HG03457 (cell line): ENCODE results near the gene STK39.

Source experiments
- ATAC-seq: cut with Tn5 transposase; IDR thresholded peaks from one replicate; pipeline ENCODE4 v1.9.1; 2021; ENCODE audit warnings: moderate number of reproducible peaks; ENCODE audit not compliant: unreplicated experiment

Gene STK39

GRCh38 chr2:168244318-168244717 lies 3.1 kb downstream of the STK39 start:
- ATAC-seq = no peak

DNA sequence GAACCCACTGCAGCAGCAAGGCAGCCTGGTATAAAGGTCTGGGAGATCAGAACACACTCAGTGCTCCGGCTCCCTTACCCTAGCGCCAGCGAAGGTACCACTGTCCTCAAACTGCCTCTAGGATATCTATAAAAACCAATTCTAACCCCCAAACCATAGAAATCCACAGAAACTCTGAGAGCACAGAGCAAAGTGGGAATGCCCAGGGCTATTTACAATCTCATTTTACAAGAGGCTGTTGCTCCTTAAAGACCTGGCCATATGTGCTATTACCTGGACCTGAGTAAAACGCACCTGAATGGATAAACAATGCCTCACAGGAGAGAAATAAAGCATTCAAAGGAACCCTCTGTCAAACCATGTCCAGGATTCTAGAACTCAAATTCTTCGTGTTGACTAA lies 4.3 kb downstream of the STK39 start:
- ATAC-seq = no peak

DNA sequence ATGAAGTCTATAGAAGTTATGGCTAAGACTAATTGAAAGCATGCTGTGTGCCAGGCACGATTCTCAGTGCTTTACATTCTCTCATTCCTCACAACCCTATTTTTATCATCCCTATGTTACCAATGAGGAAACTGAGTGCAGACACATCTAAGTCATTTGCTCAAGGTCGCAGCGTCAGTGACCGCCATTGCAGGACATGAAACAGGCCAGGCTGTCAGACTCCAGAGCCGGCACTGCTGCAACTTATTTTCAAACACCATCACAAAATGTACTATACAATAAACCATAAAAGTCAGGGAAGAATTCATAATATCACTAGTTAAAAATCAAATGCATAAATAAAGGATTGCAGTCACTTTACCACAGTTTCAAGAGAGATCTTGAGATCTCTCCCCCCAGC lies 5.6 kb downstream of the STK39 start:
- ATAC-seq = no peak

DNA sequence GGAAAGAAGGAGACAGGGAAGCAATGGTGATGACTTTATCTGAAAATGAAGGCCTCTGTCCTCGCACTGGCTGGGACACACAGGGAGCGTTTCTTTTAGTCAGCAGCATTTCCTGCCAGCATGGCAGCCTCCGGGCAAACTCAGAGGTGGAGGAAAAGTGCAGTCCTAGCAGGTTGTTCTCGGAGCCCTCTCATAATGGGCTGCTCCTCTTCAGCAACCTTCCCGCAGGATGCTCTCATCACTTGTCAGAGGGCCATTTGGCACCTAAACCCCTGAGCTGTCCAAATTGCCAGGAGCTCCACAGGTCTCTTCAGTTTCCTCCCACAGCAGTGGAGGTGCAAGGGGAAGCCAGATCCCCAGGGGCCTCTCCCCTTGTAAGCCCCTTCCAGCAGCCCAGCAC lies 6.2 kb downstream of the STK39 start:
- no peak for ATAC-seq

GRCh38 chr2:168239281-168239680 lies 8.1 kb downstream of the STK39 start:
- ATAC-seq = no peak

DNA sequence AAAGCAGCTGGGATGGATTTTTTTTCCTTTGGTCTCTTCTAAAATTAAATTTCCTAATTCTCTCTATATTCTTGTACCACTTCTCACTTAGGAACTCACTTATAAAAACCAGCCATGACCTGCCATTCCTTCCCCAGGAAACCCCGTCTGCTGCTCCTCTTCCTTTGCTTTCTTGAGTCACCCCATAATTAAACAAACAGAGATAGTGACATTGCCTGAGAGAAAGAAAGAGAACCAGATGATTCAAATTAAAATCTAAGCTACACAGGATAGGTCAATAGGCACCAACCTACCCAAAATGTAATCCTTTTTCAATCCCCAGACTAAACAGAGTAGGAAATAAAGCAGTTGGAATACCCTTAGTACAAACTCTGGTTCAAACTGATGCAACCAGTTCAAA lies 9.7 kb downstream of the STK39 start:
- ATAC-seq = no peak

DNA sequence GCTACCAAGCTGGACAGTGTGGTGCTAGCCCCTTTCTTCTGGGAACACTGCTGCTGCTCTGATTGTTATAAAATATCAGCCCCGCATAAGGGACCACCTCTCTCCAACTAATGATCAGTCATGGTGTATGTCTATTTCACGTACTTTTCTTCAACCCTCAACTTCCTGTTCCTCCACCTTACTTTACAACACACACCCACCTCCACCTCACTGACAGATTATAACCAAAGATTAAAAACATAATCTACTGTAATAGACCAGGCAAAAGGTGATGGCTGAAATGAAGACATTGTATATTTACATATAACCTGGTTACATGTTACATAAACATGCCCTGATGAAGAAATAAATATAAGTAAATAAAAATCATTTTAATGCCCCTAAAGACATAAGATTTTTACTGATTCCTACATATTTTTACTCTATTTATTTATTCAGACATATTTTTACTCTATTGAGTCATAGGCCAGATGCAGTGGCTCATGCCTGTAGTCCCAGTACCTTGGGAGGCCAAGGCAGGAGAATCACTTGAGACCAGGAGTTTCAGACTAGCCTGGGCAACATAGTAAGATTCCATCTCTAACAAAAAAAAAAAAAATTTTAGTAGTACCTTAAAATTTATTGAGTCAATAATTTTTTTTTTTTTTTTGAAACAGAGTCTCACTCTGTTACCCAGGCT lies 12.8 kb downstream of the STK39 start:
- no peak for ATAC-seq

DNA sequence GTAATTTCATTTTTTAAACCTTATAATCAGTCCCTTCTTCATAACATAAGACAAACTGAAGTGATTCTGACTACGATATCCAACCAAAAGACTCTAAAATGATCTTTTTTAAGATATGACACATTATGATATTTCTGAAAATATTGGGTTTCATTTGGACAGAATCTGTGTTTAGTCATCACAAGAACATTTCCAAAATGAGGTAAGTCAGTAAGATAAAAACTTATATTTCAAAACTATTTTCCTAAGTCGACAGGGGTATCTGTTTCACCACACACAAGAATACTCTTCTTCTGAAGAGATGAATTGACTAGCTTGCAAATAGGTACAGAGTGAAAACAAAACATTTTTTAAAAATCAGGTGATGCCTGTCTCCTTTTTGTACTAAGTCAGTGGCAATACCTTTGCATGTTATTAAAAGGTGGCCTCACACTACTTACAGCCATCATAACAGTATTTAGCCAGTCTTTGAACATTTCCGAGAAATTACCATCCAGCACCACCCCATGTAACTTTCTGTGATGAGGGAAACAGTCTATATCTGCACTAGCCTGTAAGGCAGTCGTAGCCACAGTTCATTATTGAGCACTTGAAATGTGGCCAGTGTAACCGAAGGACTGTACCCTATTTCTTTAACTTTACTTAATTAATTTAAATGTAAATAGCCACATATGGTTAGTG lies 13.5 kb downstream of the STK39 start:
- no peak for ATAC-seq

GRCh38 chr2:168233166-168233565 lies 14.2 kb downstream of the STK39 start:
- no peak for ATAC-seq

DNA sequence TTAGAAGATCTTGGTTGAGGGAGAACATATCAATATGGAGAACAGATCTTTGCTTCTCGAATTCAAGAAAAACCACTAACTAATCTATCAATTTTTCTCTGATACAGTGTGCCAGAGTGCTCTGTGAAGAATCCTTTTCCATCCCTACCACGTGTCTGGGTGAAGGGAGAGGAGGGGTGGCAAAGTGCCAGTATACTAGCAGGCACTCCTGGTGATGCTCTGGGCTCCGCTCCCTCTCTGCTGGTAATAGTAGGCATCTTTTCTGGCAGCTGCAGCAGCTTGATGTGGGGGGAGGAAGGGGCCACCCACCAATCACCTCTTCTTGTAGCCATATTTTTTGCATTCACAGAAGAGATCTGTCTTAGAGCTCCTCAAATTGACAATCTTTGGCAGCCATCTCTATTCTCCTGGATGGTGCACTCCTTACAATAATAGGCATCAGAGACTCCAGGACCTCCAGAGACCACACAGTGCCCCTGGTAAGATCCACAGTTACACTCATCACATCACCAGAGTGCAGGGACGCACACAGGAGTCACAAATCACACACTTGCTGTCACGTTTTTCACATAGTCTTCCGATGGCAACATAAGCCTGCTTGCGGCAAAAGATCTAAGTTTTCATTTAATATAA lies 15.7 kb downstream of the STK39 start:
- ATAC-seq = no peak

DNA sequence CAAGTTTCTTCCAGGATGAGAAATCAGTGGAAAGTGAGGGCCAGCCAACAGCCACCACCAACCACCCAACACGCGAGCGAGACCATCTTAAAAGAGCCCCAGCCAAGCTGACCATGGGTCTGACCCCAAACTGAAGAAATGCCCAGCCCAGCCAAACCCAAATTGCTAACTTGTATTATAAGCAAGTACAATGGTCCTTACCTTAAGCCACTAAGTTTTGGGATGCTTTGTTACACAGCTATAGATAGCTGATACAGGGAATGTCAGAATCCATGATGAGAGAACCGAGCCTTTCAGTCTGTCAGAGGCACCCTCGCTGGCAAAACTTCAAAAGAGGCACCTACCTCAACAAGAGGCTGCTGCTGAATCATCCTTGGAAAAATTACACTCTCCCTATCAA lies 17.0 kb downstream of the STK39 start:
- ATAC-seq = no peak

DNA sequence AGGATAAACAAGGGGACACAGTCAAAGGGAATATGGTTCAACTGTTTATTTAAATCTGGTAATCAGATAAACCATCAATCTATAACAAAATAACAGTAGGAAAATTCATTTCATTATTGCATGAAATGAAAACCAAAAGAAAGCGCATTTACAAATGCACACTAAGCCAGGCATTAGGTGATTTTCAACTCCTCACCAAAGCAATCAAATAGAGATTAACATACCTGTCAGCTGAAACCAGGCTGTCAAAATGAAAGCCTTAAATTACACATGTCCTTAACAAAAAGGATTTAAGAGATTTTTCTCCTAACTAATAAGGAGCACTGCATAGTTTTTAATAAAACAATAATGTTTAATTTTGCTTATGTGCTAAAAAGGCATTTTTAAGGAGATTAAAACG lies 23.0 kb downstream of the STK39 start:
- ATAC-seq = no peak

GRCh38 chr2:168222088-168222487 lies 25.3 kb downstream of the STK39 start:
- no peak for ATAC-seq

GRCh38 chr2:168220965-168221819 lies 26.2 kb downstream of the STK39 start:
- ATAC-seq = no peak

- no peak for ATAC-seq
These were observed 29.5 kb downstream of the STK39 start for GRCh38 chr2:168217920-168218319.

- ATAC-seq = no peak
These were observed 30.9 kb downstream of the STK39 start for GRCh38 chr2:168216351-168217005.

DNA sequence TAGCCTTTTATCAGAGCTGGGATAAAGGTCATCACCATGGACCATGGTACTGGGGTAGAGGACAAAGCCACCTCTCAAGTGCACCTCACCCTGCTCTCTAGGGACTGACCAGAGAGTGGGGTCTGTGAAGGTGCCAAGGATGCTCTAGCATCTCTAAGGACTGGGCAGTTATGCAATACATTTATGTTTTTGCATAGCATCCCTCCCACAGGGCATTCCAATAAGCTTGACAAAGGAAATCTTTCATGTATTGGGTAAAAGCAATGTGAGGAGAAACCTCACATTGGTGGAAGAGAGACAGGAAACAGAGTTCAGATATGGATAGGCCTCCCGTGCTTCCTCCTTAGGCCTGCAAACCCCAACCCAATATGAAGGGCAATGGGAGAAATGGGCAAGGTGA lies 31.6 kb downstream of the STK39 start:
- no peak for ATAC-seq

DNA sequence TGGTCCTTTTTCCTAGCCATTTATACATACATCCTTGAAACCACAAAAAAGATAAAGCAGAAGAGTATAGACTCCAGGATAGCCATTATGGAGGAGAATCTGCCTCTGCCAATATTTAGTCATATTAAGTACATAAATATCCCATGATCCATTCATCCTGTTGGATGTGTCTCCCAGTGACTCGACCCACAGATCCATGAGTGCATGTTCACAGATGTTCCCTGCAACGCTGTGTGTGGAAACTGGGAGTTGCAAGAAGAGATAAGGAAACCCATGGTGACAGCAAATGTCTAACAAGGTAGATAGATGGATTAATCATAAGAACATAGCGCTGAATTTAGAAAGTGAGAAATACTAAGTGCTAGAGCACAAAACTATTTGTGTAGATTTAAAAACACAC lies 34.5 kb downstream of the STK39 start:
- ATAC-seq = no peak

DNA sequence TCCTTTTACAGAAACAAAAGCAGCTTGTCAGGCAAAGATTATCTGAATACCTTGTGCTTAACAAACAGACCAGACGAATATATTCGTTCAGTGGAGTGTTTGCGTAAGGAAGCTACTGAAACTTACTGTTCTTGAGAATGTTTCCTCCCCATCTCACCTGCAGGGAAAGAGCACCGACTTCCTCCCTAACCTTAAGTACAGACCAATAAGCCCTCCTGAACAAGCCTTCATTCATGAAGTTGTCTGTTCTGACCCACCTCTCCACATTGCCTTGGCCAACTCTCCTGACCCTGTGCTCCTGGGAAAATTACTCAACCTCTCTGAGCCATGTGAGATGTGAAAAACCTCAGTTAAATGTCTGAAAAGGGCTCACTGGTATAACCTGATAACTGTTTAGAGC lies 35.2 kb downstream of the STK39 start:
- no peak for ATAC-seq

DNA sequence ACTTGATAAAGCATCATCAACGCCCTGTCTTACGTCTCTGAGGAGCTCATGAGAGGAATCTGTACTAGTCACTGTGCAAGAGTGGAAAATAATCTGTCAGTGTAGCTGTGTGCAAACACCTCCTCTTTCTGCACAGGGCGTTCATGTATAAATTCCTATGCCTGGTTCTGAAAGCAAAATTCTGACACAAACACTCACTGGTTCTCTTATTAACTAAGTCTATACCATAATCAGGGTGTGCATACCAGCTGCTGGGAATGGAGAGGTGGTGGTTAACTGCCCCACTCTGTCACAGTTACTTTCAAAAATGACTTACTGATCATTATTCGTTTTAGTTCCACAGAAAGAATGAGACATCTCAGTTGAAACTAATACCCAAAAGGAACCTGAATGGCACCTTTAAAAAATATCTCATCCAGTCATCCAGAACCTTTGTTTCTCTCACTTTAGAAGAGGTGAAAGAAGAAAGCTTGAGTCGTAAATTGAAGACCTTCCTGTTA lies 35.7 kb downstream of the STK39 start:
- no peak for ATAC-seq
